ENCODE data around the gene CLDN19.

DNA sequence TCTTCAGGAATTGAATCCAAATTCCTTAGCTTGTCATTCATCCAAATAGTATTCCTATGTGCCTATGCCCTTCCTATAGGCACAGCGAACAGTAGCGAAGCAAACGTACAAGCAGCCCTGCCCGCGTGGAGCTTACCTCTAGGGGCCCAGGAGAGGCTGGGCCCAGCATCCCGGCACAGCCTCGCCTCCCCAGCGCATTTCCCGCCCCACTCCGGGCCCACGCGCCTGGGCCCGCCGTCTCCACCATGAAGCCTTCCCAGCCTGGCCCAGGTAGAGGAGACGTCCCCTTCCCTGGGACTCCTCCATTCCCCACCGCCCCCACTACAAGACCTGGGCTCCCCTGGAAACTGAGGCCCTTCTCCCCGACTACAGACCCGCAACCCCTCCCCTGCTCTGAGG, 44.5 kb upstream of the CLDN19 start:
- TF ChIP-seq TAF1 (IDR thresholded peaks at IDR 0.05; ENCODE audit: low read depth) (no peak), EP300 (IDR thresholded peaks at IDR 0.05; ENCODE audit: borderline replicate concordance) (no peak), RAD21 (IDR thresholded peaks at IDR 0.05; ENCODE audit: low read depth) (no peak), NFIC (IDR thresholded peaks at IDR 0.05) (no peak), CREB1 (IDR thresholded peaks at IDR 0.05; ENCODE audit: low read depth) (no peak), TEAD4 (IDR thresholded peaks at IDR 0.05) (no peak), YY1 (IDR thresholded peaks at IDR 0.05; ENCODE audit: low read depth) (no peak), CEBPB (IDR thresholded peaks at IDR 0.05) (no peak), USF1 (IDR thresholded peaks at IDR 0.05) (no peak), ZBTB7A (IDR thresholded peaks at IDR 0.05; ENCODE audit: low read depth) (no peak), FOXM1 (IDR thresholded peaks at IDR 0.05; ENCODE audit: borderline replicate concordance, low read depth) (no peak), TCF12 (IDR thresholded peaks at IDR 0.05; ENCODE audit: low read depth) (no peak)
- TF ChIP-seq, protein P1, sequence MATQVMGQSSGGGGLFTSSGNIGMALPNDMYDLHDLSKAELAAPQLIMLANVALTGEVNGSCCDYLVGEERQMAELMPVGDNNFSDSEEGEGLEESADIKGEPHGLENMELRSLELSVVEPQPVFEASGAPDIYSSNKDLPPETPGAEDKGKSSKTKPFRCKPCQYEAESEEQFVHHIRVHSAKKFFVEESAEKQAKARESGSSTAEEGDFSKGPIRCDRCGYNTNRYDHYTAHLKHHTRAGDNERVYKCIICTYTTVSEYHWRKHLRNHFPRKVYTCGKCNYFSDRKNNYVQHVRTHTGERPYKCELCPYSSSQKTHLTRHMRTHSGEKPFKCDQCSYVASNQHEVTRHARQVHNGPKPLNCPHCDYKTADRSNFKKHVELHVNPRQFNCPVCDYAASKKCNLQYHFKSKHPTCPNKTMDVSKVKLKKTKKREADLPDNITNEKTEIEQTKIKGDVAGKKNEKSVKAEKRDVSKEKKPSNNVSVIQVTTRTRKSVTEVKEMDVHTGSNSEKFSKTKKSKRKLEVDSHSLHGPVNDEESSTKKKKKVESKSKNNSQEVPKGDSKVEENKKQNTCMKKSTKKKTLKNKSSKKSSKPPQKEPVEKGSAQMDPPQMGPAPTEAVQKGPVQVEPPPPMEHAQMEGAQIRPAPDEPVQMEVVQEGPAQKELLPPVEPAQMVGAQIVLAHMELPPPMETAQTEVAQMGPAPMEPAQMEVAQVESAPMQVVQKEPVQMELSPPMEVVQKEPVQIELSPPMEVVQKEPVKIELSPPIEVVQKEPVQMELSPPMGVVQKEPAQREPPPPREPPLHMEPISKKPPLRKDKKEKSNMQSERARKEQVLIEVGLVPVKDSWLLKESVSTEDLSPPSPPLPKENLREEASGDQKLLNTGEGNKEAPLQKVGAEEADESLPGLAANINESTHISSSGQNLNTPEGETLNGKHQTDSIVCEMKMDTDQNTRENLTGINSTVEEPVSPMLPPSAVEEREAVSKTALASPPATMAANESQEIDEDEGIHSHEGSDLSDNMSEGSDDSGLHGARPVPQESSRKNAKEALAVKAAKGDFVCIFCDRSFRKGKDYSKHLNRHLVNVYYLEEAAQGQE (IDR thresholded peaks at IDR 0.05; ENCODE audit: low read depth): no peak
- TF ChIP-seq, protein P2, sequence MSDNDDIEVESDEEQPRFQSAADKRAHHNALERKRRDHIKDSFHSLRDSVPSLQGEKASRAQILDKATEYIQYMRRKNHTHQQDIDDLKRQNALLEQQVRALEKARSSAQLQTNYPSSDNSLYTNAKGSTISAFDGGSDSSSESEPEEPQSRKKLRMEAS (IDR thresholded peaks at IDR 0.05): no peak
